Skin epidermis (tissue), 12 donors: ENCODE results near the gene MYO7A.

Experiments
- H3K27ac ChIP-seq, 21 experiments: fragments of 200-600 bp; sonication (generic) in 11 of 21; one replicate each; pipeline ENCODE4 v1.5.0; 2020; ENCODE audit warnings: mild to moderate bottlenecking in 3 of 21, inconsistent platforms in 2 of 21, moderate library complexity in 2 of 21
- H3K4me3 ChIP-seq, 7 experiments: fragments of 200-600 bp; sonication (generic) in 2 of 7; one replicate each; pipeline ENCODE4 v1.5.0; 2020; ENCODE audit warnings: inconsistent platforms in 2 of 7, mild to moderate bottlenecking in 2 of 7, moderate library complexity in 1 of 7

The MYO7A gene

DNA sequence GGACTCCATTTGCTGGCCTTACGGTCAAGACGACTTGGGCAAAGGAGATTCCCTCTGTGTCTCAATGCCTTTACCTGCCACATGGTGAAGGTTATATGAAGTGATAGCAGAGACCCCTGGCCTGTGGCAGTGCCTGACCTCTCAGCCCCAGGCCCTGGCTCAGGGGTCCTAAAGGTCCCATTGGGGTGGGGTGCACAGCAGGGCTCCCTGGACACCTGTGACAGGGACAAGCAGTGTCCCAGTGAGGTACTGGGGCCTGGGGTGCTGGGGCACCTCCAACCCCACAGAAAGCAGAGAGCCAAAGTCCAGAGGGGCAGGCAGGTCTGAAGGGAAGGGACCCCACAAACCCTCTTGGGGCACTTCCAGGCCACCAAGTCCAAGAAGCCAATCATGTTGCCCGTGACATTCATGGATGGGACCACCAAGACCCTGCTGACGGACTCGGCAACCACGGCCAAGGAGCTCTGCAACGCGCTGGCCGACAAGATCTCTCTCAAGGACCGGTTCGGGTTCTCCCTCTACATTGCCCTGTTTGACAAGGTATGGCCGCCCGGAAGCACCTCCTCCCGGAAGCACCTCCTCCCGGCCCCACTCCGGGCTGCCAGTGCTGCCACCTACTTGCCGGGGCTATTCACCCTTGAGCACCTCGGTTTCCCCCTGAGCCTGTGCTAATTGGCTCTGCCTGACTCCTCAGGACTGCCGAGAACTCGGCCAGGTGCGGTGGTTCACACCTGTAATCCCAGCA lies 62.5 kb downstream of the MYO7A start:
- no peak overlapping the region for H3K27ac ChIP-seq
- no peak overlapping the region for H3K4me3 ChIP-seq

GRCh38 chr11:77191429-77191822 lies 63.4 kb downstream of the MYO7A start:
- Histone ChIP-seq H3K4me3 (peak overlapping the region in 2 of 7 experiments; percentile 2 to 27), H3K27ac (no peak overlapping the region)

DNA sequence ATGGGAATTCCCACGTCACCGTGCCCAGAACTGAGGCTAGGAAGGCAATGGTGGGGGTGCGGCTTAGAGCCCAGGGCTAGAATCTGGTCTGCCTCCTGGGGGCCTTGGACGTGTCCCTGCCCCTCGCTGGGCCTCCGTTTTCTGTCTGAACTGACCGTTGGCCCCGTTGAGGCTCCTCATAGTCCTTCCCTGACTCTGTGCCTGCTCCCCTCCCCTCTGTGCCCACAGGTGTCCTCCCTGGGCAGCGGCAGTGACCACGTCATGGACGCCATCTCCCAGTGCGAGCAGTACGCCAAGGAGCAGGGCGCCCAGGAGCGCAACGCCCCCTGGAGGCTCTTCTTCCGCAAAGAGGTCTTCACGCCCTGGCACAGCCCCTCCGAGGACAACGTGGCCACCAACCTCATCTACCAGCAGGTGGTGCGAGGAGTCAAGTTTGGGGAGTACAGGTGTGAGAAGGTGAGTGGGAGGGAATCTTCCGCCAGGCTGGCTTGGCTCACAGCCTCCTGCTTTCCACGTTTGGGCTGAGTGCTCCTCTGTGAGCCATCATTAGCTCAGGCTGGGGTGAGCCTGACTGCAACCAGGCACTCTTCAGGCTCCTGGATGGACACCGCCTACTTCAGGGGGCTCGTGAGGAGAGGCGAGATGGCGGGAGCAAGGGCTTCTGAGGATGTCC lies 63.9 kb downstream of the MYO7A start:
- Histone ChIP-seq H3K27ac (no peak overlapping the region), H3K4me3 (peak overlapping the region in 2 of 7 experiments; percentile 2 to 27)

GRCh38 chr11:77193167-77193566 lies 65.1 kb downstream of the MYO7A start:
- Histone ChIP-seq H3K4me3 (no peak overlapping the region), H3K27ac (no peak overlapping the region)

DNA sequence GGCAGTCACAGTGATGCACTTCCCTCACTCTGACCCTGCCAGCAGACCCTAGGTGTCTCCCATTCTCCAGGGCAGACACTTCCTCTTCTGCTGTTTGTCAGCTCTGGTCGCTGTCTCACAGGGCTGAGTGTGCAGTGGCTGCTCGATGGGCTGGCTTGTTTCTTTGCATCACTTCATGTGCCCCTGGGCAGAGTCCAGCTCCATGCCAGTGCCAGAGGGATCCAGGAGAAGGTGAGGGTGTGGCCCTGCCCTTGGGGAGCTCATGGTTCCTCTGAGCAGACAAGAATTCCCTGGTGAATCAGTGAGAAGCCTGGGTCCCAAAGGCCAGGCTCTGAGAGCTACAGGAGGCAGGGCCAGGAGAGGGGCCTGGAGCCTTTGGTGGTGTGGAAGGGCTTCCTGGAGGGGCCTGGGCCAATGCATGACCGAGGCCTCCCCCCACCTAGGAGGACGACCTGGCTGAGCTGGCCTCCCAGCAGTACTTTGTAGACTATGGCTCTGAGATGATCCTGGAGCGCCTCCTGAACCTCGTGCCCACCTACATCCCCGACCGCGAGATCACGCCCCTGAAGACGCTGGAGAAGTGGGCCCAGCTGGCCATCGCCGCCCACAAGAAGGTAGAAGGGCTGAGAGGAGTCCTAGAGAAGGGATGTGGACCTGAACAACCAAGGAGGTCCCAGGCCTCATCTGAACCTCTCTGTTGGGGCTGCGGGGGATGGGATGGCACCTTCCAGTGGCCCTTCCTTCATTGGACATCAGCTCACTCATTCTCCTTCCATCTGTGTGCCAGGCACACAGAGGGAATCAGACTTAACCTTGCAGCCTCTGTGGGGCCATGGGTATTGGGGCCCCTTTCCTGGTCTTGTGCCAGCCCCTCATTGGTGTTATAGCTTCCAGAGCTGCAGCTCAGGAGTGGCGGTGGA lies 66.1 kb downstream of the MYO7A start:
- H3K27ac ChIP-seq = no peak overlapping the region
- H3K4me3 ChIP-seq = no peak overlapping the region

DNA sequence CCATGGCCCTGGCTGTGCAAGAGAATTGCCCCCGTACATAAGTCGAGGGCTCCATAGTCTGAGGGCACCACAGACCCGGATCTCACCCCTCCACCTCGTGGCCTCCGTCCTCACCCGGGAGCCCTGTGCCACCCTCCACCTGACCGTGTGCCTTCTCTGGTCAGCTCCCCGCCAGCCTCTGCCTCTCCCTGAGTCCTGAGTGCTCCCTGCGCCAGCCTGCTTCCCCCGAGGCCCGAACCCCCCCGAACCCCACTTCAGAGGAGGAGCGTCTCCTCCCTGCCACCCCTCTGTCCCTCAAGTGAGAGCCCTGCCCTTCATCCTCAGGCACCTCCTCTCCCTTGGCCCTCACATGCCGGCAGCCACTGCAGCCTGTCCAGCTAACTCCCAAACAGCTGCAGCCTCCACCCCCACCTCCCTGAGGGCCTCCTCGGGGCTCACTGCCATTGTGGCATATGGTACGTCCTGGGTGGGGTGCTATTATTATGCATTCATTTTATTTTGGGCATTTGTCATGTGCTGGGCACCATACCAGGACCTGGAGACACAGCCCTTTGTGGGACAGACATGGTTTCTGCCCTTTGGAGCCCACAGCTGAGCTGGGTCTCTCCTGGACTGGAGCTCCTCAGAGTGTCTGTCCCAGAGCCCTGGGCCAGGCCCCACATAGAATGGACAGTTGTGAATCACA lies 67.2 kb downstream of the MYO7A start:
- Histone ChIP-seq H3K4me3 (no peak overlapping the region), H3K27ac (no peak overlapping the region)

- H3K27ac ChIP-seq = no peak overlapping the region
- H3K4me3 ChIP-seq = no peak overlapping the region
These were observed 68.9 kb downstream of the MYO7A start for GRCh38 chr11:77196961-77197360.

- Histone ChIP-seq H3K27ac (no peak overlapping the region), H3K4me3 (no peak overlapping the region)
These were observed 69.7 kb downstream of the MYO7A start for GRCh38 chr11:77197626-77198320.

GRCh38 chr11:77198440-77198849 lies 70.4 kb downstream of the MYO7A start:
- H3K27ac ChIP-seq = no peak overlapping the region
- no peak overlapping the region for H3K4me3 ChIP-seq

GRCh38 chr11:77199137-77199745 lies 71.2 kb downstream of the MYO7A start:
- Histone ChIP-seq H3K27ac (no peak overlapping the region), H3K4me3 (no peak overlapping the region)

- Histone ChIP-seq H3K4me3 (no peak overlapping the region), H3K27ac (no peak overlapping the region)
These were observed 72.6 kb downstream of the MYO7A start for GRCh38 chr11:77200351-77201268.

GRCh38 chr11:77201370-77201769 lies 73.3 kb downstream of the MYO7A start:
- Histone ChIP-seq H3K4me3 (no peak overlapping the region), H3K27ac (no peak overlapping the region)

GRCh38 chr11:77201991-77202841 lies 74.2 kb downstream of the MYO7A start:
- H3K27ac ChIP-seq = no peak overlapping the region

DNA sequence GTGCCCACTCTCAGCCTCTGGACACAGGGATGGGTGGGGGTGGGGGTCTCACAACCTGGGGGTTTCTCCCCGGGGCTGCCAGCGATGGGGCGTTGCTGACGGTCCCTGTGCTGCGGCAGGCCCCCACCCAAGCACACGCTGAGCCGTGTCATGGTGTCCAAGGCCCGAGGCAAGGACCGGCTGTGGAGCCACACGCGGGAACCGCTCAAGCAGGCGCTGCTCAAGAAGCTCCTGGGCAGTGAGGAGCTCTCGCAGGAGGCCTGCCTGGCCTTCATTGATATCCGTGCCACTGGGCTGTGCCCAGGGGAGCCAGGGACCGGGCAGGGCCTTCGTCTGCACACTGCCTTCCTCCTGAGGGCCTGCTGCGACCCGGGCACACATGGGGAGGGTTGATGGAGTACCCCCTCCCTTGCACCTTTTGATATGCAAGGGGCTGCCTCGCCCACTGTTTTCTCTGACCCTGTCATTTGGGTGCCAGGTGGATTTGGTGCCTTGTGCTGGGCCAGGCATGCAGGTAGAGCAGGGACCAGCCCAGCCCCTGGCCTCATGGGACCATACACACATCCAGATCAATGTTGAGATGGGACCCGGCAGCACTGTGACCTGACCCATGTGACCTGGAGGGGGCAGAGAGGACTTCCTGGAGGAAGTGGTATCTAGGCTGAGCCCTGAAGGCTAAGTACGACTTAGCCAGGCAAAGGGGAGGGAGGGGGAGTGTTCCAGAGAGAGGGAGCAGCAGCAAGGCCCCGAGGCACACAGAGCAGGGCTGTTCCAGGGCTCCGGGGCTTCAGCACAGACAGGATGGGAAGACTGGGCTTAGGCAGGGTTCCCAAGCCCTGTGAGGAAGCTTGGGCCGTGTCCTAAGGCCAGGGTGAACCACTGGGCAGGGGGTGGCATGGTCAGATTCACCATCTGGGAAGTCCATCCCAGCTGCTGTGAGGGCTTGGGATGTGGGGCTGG lies 75.2 kb downstream of the MYO7A start:
- Histone ChIP-seq H3K4me3 (no peak overlapping the region), H3K27ac (no peak overlapping the region)

More at GRCh38 chr11:77201991-77202841, 74.2 kb downstream of the MYO7A start:
- H3K4me3 ChIP-seq = no peak overlapping the region

DNA sequence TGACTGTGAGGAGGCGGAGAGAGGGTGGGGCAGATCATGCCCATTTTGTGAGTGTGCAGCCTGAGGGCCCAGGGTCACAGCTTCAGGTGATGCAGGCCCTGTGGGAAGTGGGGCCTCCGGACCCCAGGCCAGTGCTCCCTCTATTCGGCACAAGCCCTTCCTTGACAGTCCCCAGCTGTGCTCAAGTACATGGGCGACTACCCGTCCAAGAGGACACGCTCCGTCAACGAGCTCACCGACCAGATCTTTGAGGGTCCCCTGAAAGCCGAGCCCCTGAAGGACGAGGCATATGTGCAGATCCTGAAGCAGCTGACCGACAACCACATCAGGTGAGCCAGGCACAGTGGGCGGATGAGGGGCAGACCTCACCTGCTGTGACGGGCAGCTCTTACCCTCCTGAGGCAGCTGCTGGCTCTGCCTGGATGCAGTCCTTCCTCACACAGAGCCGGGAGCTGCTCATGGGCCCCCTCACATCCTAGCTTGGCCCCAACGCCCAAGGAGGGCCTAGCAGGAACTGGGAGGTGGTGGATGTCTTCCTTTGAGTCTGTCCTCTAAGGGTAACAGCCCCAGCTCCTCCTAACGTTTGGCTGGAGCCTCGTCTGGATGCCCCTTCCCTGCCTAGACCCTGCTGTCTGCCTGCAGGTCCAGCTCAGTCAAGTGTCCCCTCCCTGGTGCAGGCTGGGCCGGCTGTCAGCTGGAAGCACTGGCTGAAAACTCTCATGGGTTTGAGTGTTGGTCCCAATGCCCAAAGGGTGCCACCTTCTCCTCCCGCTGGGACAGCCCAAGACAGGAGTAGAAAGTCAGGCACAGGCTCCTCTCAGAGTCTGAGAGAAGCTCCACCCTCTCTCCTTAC lies 76.1 kb downstream of the MYO7A start:
- no peak overlapping the region for H3K27ac ChIP-seq
- no peak overlapping the region for H3K4me3 ChIP-seq
